Stomach (tissue), 4 donors: ENCODE measurements around the gene C1orf159.
"Not testable (repeated sequence)": the region's sequence is repeated elsewhere in the genome, so short reads cannot be mapped to it uniquely, and the experiment has no call there.

Experiments
- CTCF ChIP-seq, 7 experiments: fragments of 450-650 bp in 4 of 7; fragments of 200-600 bp in 3 of 7; sonication (generic) in 3 of 7; IDR thresholded peaks; one replicate each; pipeline ENCODE4 v1.5.1; 2016 to 2019; ENCODE audit warnings: antibody characterized with exemption in 7 of 7, control low read depth in 2 of 7, mild to moderate bottlenecking in 1 of 7
- EP300 ChIP-seq: sonication (generic); formaldehyde crosslinking; IDR thresholded peaks from one replicate; pipeline ENCODE4 v1.6.1; 2017; ENCODE audit warnings: antibody characterized with exemption
- POLR2A ChIP-seq, 4 donors: fragments of 450-650 bp; IDR thresholded peaks; one replicate each; pipeline ENCODE4 v1.6.1; 2016; ENCODE audit warnings: antibody characterized with exemption in 4 of 4, control low read depth in 2 of 4, mild to moderate bottlenecking in 1 of 4, moderate library complexity in 1 of 4
- POLR2AphosphoS5 ChIP-seq, 3 donors: sonication (generic); formaldehyde crosslinking; IDR thresholded peaks; one replicate each; pipeline ENCODE4 v1.6.1; 2016; ENCODE audit warnings: antibody characterized with exemption in 3 of 3

- TF ChIP-seq POLR2A (IDR thresholded peaks at IDR 0.05); CTCF (IDR thresholded peaks at IDR 0.05); EP300; POLR2AphosphoS5 (IDR thresholded peaks at IDR 0.05): not testable (repeated sequence)
Measured at GRCh38 chr1:1152431-1152830, 36.5 kb upstream of the C1orf159 start.
